HepG2 (cell line): Measurements from ENCODE around the gene CEP164. TPM values are rescaled to one million over a fixed set of nuclear protein-coding genes. Genes with fewer than 3 reads are reported as not detected.

ENCODE experiments used
- ATAC-seq: fragments of 200-7000 bp; cut with Tn5 transposase; 3 replicates; pipeline ENCODE4 v1.9.1; 2020; ENCODE audit warnings: mild to moderate bottlenecking, moderate library complexity
- BruUV-seq: library from RNA; stranded (reverse); fragments of 400-500 nt; replicated peaks from 2 replicates; lab custom pipeline; 2021; lab: Mats Ljungman, UMichigan
- CTCF ChIA-PET: fragments of 300-600 bp; formaldehyde crosslinking; extraction: SDS; loops from one replicate; lab custom pipeline; 2021; ENCODE audit warnings: low total read pairs, inconsistent platforms, low intra/inter-chr PET ratio; lab: Yijun Ruan, JAX
- POLR2A ChIA-PET: fragments of 350-600 bp; sonication (Branson Sonifier 250); formaldehyde crosslinking; loops from one replicate; lab custom pipeline; 2020; ENCODE audit warnings: antibody characterized with exemption, inconsistent platforms; lab: Yijun Ruan, JAX
- DNase-seq: peaks from one replicate; pipeline ENCODE4 v3.0.0-alpha.2; 2015; ENCODE audit warnings: low spot score
- FAIRE-seq: peaks from 3 replicates; lab custom pipeline; 2011; peaks lifted over from hg19 to GRCh38; lab: Jason Lieb, UNC
- H2AFZ ChIP-seq: one replicate; pipeline ENCODE4 v1.6.1; 2011; ENCODE audit warnings: low read length, inconsistent platforms
- H3K27ac ChIP-seq: fragments of 300-600 bp; 3 replicates; pipeline ENCODE4 v1.8.0; 2011; ENCODE audit warnings: mixed run types, mild to moderate bottlenecking, mixed read lengths, low read length, inconsistent platforms; ENCODE audit not compliant: insufficient read depth; ENCODE audit errors: extremely low read length
- H3K27me3 ChIP-seq, 2 experiments: fragments of 200-600 bp in 1 of 2; 2 replicates in 1 of 2; 3 replicates in 1 of 2; pipeline versions ENCODE4 v1.6.0 to v1.8.0; 2011; ENCODE audit warnings: low read length in 2 of 2, mild to moderate bottlenecking in 2 of 2, moderate library complexity in 2 of 2, inconsistent platforms in 1 of 2; ENCODE audit not compliant: insufficient read depth in 2 of 2, control insufficient read depth in 1 of 2
- H3K36me3 ChIP-seq, 2 experiments: fragments of 200-600 bp in 1 of 2; replicated peaks in 1 of 2; 2 replicates in 1 of 2; 3 replicates in 1 of 2; pipeline versions ENCODE4 v1.5.1 to v1.8.0; 2011; ENCODE audit warnings: low read length in 2 of 2, inconsistent platforms in 1 of 2; ENCODE audit not compliant: insufficient read depth in 2 of 2, control insufficient read depth in 1 of 2
- H3K4me1 ChIP-seq: 2 replicates; pipeline ENCODE4 v1.5.1; 2012; ENCODE audit warnings: low read length, inconsistent platforms; ENCODE audit not compliant: insufficient read depth
- H3K4me2 ChIP-seq: 2 replicates; pipeline ENCODE4 v1.6.0; 2011; ENCODE audit warnings: low read depth, low read length, inconsistent platforms
- H3K4me3 ChIP-seq, 3 experiments: fragments of 200-600 bp in 1 of 3; sonication (generic), shearing (Covaris generic) in 1 of 3; replicated peaks in 1 of 3; 2 replicates each; pipeline ENCODE4 v1.5.1; 2011 to 2016; ENCODE audit warnings: low read length in 3 of 3, inconsistent platforms in 2 of 3, low read depth in 2 of 3, mild to moderate bottlenecking in 2 of 3, control low read depth in 1 of 3, mixed read lengths in 1 of 3; ENCODE audit not compliant: insufficient read depth in 1 of 3
- H3K79me2 ChIP-seq: one replicate; pipeline ENCODE4 v1.6.1; 2011; ENCODE audit warnings: low read length, inconsistent platforms; ENCODE audit not compliant: insufficient read depth
- H3K9ac ChIP-seq: 2 replicates; pipeline ENCODE4 v1.6.0; 2011; ENCODE audit warnings: mild to moderate bottlenecking, low read depth, low read length, inconsistent platforms; ENCODE audit not compliant: insufficient read depth
- H3K9me3 ChIP-seq: 2 replicates; pipeline ENCODE4 v1.5.1; 2012; ENCODE audit warnings: mild to moderate bottlenecking, low read length
- H4K20me1 ChIP-seq: 2 replicates; pipeline ENCODE4 v1.6.0; 2011; ENCODE audit warnings: inconsistent platforms, mild to moderate bottlenecking, low read length, moderate library complexity; ENCODE audit not compliant: insufficient read depth
- ARHGAP35 ChIP-seq: sonication (generic); formaldehyde crosslinking; IDR thresholded peaks from 2 replicates; pipeline ENCODE4 v1.9.0; 2022; ENCODE audit warnings: mild to moderate bottlenecking, inconsistent platforms, moderate library complexity, missing genetic modification reagents, borderline replicate concordance
- ARNT2 ChIP-seq: sonication (generic); formaldehyde crosslinking; IDR thresholded peaks from 2 replicates; pipeline ENCODE4 v1.8.0; 2022; ENCODE audit warnings: mild to moderate bottlenecking, low read depth, missing genetic modification reagents, moderate library complexity
- ATAD3A ChIP-seq: sonication (generic); formaldehyde crosslinking; IDR thresholded peaks from 2 replicates; pipeline ENCODE4 v1.4.0; 2020; ENCODE audit warnings: missing genetic modification reagents
- FUBP1 ChIP-seq: sonication (generic); formaldehyde crosslinking; IDR thresholded peaks from 2 replicates; pipeline ENCODE4 v1.5.1; 2020; ENCODE audit warnings: missing genetic modification reagents, mild to moderate bottlenecking, borderline replicate concordance
- GPBP1L1 ChIP-seq: sonication (generic); formaldehyde crosslinking; IDR thresholded peaks from 2 replicates; pipeline ENCODE4 v1.5.0; 2020; ENCODE audit warnings: mild to moderate bottlenecking, missing genetic modification reagents
- HDAC2 ChIP-seq: sonication (generic); formaldehyde crosslinking; IDR thresholded peaks from 2 replicates; pipeline ENCODE4 v1.4.0; 2020; ENCODE audit warnings: missing genetic modification reagents
- MAFF ChIP-seq: IDR thresholded peaks from 2 replicates; pipeline ENCODE4 v1.6.1; 2011; ENCODE audit warnings: low read depth, low read length, improper control_type of control experiment
- PBX3 ChIP-seq: sonication (generic); formaldehyde crosslinking; IDR thresholded peaks from 2 replicates; pipeline ENCODE4 v1.8.1; 2023; ENCODE audit warnings: missing genetic modification reagents, inconsistent platforms, borderline replicate concordance
- THAP11 ChIP-seq: IDR thresholded peaks from 2 replicates; pipeline ENCODE4 v1.6.1; 2016; ENCODE audit warnings: missing biosample characterization, missing genetic modification reagents
- ZNF234 ChIP-seq: sonication (generic); formaldehyde crosslinking; conservative IDR thresholded peaks from 2 replicates; pipeline ENCODE4 v1.5.1; 2020; ENCODE audit warnings: mild to moderate bottlenecking, missing genetic modification reagents
- ZNF235 ChIP-seq: sonication (generic); formaldehyde crosslinking; IDR thresholded peaks from 2 replicates; pipeline ENCODE4 v1.8.1; 2023; ENCODE audit warnings: mild to moderate bottlenecking, missing genetic modification reagents, borderline replicate concordance
- ZNF512B ChIP-seq: sonication (generic); formaldehyde crosslinking; IDR thresholded peaks from 2 replicates; pipeline ENCODE4 v1.5.1; 2020; ENCODE audit warnings: missing genetic modification reagents, mild to moderate bottlenecking, borderline replicate concordance
- ZNF720 ChIP-seq: sonication (generic); formaldehyde crosslinking; IDR thresholded peaks from 2 replicates; pipeline ENCODE4 v1.4.0; 2020; ENCODE audit warnings: missing genetic modification reagents
- WGBS: methylation state at CpG from one replicate; pipeline ENCODE4 v1.1.6; 2017; ENCODE audit warnings: low lambda C conversion rate; 5-methylcytosine and 5-hydroxymethylcytosine counted together
- in situ Hi-C: cut with HindIII; loops from 2 replicates; pipeline ENCODE4 v1.10.0; 2017; ENCODE audit warnings: low pct_unique_long_range_greater_than_20kb; ENCODE audit not compliant: extremely low pct_ligation_motif_present
- intact Hi-C: fragments of 100-400 bp; cut with micrococcal nuclease; formaldehyde crosslinking; loops from one replicate; pipeline ENCODE4 v1.10.0; 2022; ENCODE audit not compliant: unreplicated experiment
- polyA plus RNA-seq, 8 experiments: library from polyadenylated mRNA; depleted of rRNA in 3 of 8; stranded (reverse) in 7 of 8; unstranded in 1 of 8; fragments of >200 nt; fragmentation: Illumina TruSeq in 4 of 8; extraction: Trizol in 4 of 8; gene quantifications; 2 replicates each; pipeline versions ENCODE4 v1.2.1 to v1.2.3, GENCODE V29; 2011 to 2016; ENCODE audit warnings: low read depth in 4 of 8, missing spikeins in 1 of 8, mixed read lengths in 1 of 8; ENCODE audit not compliant: insufficient read depth in 1 of 8
- total RNA-seq, 5 experiments: library from RNA; depleted of rRNA; stranded (reverse); fragments of >200 nt; fragmentation: Illumina TruSeq; extraction: Trizol; gene quantifications; 2 replicates each; pipeline ENCODE4 v1.2.3, GENCODE V29; 2016; ENCODE audit warnings: low read depth in 1 of 5
- TF ChIP-seq, protein P1 (sequence below): IDR thresholded peaks from 2 replicates; pipeline ENCODE4 v1.6.1; 2018; ENCODE audit warnings: missing genetic modification reagents
- TF ChIP-seq, protein P2 (sequence below): sonication (generic); formaldehyde crosslinking; IDR thresholded peaks from 2 replicates; pipeline ENCODE4 v1.4.0; 2020; ENCODE audit warnings: missing genetic modification reagents

Gene CEP164
- total and polyA plus RNA-seq, 2 of the 13 experiments (the other 11 are each of a cell fraction or from before 2014, with no cell fraction given) = 11.4 to 15.2 TPM

- TF ChIP-seq FUBP1 (CRISPR knock-in tag) = no peak
- no peak for TF ChIP-seq ZNF234
Observed at GRCh38 chr11:117335399-117335798, 7.7 kb downstream of the CEP164 start (continued).

GRCh38 chr11:117337076-117337475, 9.4 kb downstream of the CEP164 start:
- Histone ChIP-seq H3K4me2 (no peak overlapping the region), H3K36me3 (peaks cover 0 to 1% of the 10 kb centered on the region in 2 experiments; a peak in 2 of 5 replicates), H3K4me3 (no peak overlapping the region), H3K4me1 (peaks cover 9% of the 10 kb centered on the region), H3K27ac (no peak overlapping the region), H3K79me2 (no peaks in the 10 kb centered on the region), H2AFZ (no peak overlapping the region), H4K20me1 (no peaks in the 10 kb centered on the region), H3K9ac (no peak overlapping the region), H3K9me3 (no peaks in the 10 kb centered on the region), H3K27me3 (no peaks in the 10 kb centered on the region)
- FAIRE-seq (no peak), DNase-seq (no peak), ATAC-seq (no peak)
- 96% methylated on average over 4 of the region's 4 CpGs for WGBS
- CTCF ChIA-PET = no interaction called here
- in situ Hi-C loops (no loop called here), intact Hi-C loops (no loop called here)
- POLR2A ChIA-PET = no interaction called here
- BruUV-seq = no TSS peak
- TF ChIP-seq ZNF235 (CRISPR knock-in tag) (no peak), MAFF (no peak), HDAC2 (CRISPR knock-in tag) (no peak), ZNF720 (no peak), THAP11 (no peak), ARNT2 (CRISPR knock-in tag) (no peak), ZNF512B (CRISPR knock-in tag) (no peak), ARHGAP35 (CRISPR knock-in tag) (no peak), GPBP1L1 (CRISPR knock-in tag) (no peak), ATAD3A (CRISPR knock-in tag) (no peak), PBX3 (CRISPR knock-in tag) (no peak)
- TF ChIP-seq, protein P1, sequence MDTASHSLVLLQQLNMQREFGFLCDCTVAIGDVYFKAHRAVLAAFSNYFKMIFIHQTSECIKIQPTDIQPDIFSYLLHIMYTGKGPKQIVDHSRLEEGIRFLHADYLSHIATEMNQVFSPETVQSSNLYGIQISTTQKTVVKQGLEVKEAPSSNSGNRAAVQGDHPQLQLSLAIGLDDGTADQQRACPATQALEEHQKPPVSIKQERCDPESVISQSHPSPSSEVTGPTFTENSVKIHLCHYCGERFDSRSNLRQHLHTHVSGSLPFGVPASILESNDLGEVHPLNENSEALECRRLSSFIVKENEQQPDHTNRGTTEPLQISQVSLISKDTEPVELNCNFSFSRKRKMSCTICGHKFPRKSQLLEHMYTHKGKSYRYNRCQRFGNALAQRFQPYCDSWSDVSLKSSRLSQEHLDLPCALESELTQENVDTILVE = no peak
- TF ChIP-seq, protein P2, sequence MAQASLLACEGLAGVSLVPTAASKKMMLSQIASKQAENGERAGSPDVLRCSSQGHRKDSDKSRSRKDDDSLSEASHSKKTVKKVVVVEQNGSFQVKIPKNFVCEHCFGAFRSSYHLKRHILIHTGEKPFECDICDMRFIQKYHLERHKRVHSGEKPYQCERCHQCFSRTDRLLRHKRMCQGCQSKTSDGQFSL = no peak
